HEK293 (cell line): Measurements from ENCODE around the gene MAPKAP1.

Experiments
- CTCF ChIA-PET: fragments of 350-600 bp; formaldehyde crosslinking; extraction: SDS; loops from one replicate; lab custom pipeline; 2021; ENCODE audit warnings: antibody characterized with exemption; lab: Yijun Ruan, JAX
- POLR2A ChIA-PET: fragments of 300-600 bp; formaldehyde crosslinking; extraction: SDS; loops from one replicate; lab custom pipeline; 2020; ENCODE audit warnings: antibody characterized with exemption, inconsistent platforms; lab: Yijun Ruan, JAX
- H3K27ac ChIP-seq: fragments of 200-500 bp; sonication (Bioruptor generic); 2 replicates; pipeline ENCODE4 v1.5.1; 2014; ENCODE audit warnings: low read depth, low read length, control low read depth, inconsistent platforms; ENCODE audit errors: extremely low read depth
- H3K36me3 ChIP-seq, 2 experiments: fragments of 200-500 bp in 1 of 2; sonication (Bioruptor generic) in 1 of 2; 1 replicate in 1 of 2; 2 replicates in 1 of 2; pipeline ENCODE4 v1.5.1; 2014 to 2017; ENCODE audit warnings: inconsistent platforms in 2 of 2, low read length in 2 of 2; ENCODE audit not compliant: control insufficient read depth in 2 of 2, insufficient read depth in 1 of 2
- H3K4me1 ChIP-seq: fragments of 200-500 bp; sonication (Bioruptor generic); 2 replicates; pipeline ENCODE4 v1.5.1; 2014; ENCODE audit warnings: mild to moderate bottlenecking, low read length, inconsistent platforms; ENCODE audit not compliant: control insufficient read depth, insufficient read depth
- H3K4me3 ChIP-seq: 2 replicates; pipeline ENCODE4 v1.5.1; 2011; ENCODE audit warnings: low read depth, mild to moderate bottlenecking, control low read depth, low read length, moderate library complexity
- H3K9me3 ChIP-seq: fragments of 200-500 bp; sonication (Bioruptor generic); 2 replicates; pipeline ENCODE4 v1.5.1; 2014; ENCODE audit warnings: low read depth, low read length, inconsistent platforms; ENCODE audit not compliant: control insufficient read depth, insufficient read depth
- KLF9 ChIP-seq: fragments of 450-650 bp; formaldehyde crosslinking; IDR thresholded peaks from 2 replicates; pipeline ENCODE4 v1.5.1; 2016; ENCODE audit warnings: missing biosample characterization, missing genetic modification characterization, low read depth
- MYNN ChIP-seq: fragments of 450-650 bp; formaldehyde crosslinking; IDR thresholded peaks from 2 replicates; pipeline ENCODE4 v1.5.1; 2016; ENCODE audit warnings: missing biosample characterization, missing genetic modification characterization, borderline replicate concordance
- OVOL3 ChIP-seq: fragments of 450-650 bp; formaldehyde crosslinking; IDR thresholded peaks from 2 replicates; pipeline ENCODE4 v1.5.1; 2016; ENCODE audit warnings: missing biosample characterization, missing genetic modification characterization
- PRDM10 ChIP-seq: fragments of 450-650 bp; formaldehyde crosslinking; IDR thresholded peaks from 2 replicates; pipeline ENCODE4 v1.5.1; 2016; ENCODE audit warnings: missing biosample characterization, missing genetic modification characterization
- SCRT2 ChIP-seq: fragments of 450-650 bp; formaldehyde crosslinking; IDR thresholded peaks from 2 replicates; pipeline ENCODE4 v1.5.1; 2016; ENCODE audit warnings: missing biosample characterization, missing genetic modification characterization
- SP7 ChIP-seq: fragments of 450-650 bp; formaldehyde crosslinking; IDR thresholded peaks from 2 replicates; pipeline ENCODE4 v1.5.1; 2016; ENCODE audit warnings: missing biosample characterization, missing genetic modification characterization
- ZBTB10 ChIP-seq: fragments of 450-650 bp; formaldehyde crosslinking; IDR thresholded peaks from 2 replicates; pipeline ENCODE4 v1.5.1; 2016; ENCODE audit warnings: missing biosample characterization, missing genetic modification characterization
- ZBTB44 ChIP-seq: fragments of 450-650 bp; IDR thresholded peaks from 2 replicates; pipeline ENCODE4 v1.5.1; 2018; ENCODE audit warnings: missing biosample characterization, mild to moderate bottlenecking, missing genetic modification characterization
- ZBTB6 ChIP-seq: fragments of 450-650 bp; formaldehyde crosslinking; IDR thresholded peaks from 2 replicates; pipeline ENCODE4 v1.5.1; 2017; ENCODE audit warnings: missing biosample characterization, missing genetic modification characterization
- ZFHX2 ChIP-seq: fragments of 450-650 bp; formaldehyde crosslinking; conservative IDR thresholded peaks from 2 replicates; pipeline ENCODE4 v1.5.1; 2016; ENCODE audit warnings: missing biosample characterization, missing genetic modification characterization
- ZNF335 ChIP-seq: fragments of 450-650 bp; formaldehyde crosslinking; conservative IDR thresholded peaks from 2 replicates; pipeline ENCODE4 v1.5.1; 2016; ENCODE audit warnings: missing biosample characterization, missing genetic modification characterization
- ZNF501 ChIP-seq: fragments of 450-650 bp; formaldehyde crosslinking; IDR thresholded peaks from 2 replicates; pipeline ENCODE4 v1.5.1; 2016; ENCODE audit warnings: missing biosample characterization, missing genetic modification characterization
- ZNF629 ChIP-seq: fragments of 450-650 bp; formaldehyde crosslinking; IDR thresholded peaks from 2 replicates; pipeline ENCODE4 v1.5.1; 2017; ENCODE audit warnings: missing biosample characterization, missing genetic modification characterization
- ZXDB ChIP-seq: fragments of 450-650 bp; formaldehyde crosslinking; IDR thresholded peaks from 2 replicates; pipeline ENCODE4 v1.5.1; 2016; ENCODE audit warnings: missing biosample characterization, missing genetic modification characterization
- TF ChIP-seq, protein P1 (sequence below): fragments of 450-650 bp; formaldehyde crosslinking; IDR thresholded peaks from 2 replicates; pipeline ENCODE4 v1.5.1; 2016; ENCODE audit warnings: missing biosample characterization, missing genetic modification characterization
- TF ChIP-seq, protein P2 (sequence below): fragments of 450-650 bp; formaldehyde crosslinking; IDR thresholded peaks from 2 replicates; pipeline ENCODE4 v1.5.1; 2016; ENCODE audit warnings: missing biosample characterization, missing genetic modification characterization

Gene MAPKAP1

DNA sequence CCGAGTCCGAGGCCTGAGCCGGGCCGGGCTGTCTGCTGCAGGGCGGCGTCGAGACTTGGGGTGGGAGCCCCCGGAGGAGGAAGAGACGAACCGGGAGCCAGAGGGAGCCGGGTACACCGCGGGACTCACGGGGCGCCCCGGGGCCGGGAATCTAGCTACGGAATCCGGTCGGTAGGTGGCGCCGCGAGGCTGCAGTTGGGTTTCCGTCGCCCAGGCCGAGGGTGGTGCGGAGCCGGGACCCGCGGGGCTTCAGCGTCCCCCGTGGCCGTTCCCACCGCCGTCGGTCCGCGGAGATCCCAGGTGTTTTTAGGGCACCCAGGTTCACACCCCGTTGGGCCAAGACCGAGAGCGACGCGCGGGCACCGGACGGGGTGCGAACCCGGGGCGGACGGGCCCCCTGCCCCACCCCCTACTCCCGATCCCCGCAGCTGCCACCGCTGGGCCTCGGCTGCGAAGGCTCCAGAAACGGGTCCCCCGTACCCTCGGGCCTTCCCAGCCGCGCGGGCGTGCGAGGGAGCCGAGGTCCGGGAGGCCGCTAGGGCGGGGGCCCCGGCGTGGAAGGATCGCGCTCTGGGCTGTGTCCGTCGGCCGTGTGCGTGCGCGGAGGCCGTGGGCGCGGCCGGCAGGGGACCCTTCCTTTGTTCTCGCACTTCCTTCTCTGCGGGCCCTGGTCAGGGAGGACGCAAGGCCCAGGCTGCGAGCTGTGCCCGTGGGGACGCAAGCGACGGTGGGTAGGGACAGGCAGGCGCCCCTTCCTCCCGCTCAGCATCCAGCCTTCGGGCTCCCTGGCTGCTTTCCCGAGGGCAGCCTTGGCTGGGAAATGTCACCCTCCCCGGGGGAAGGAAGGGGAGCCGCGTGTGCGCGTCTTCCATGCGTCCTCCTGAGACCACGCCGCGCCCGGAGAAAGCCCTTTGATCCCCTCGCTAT, 298.8 kb downstream of the MAPKAP1 start (continued):
- TF ChIP-seq ZBTB10 (tag by site-specific recombination) (peak; percentile 78; the same call in 1 of the 2 replicates), ZNF629 (tag by site-specific recombination) (0 out of 2 replicates have a peak, but pooled peaks have one; percentile 27), SCRT2 (tag by site-specific recombination) (no peak), ZNF501 (peak; percentile 51; the same call in 1 of the 2 replicates), OVOL3 (tag by site-specific recombination) (no peak), ZNF335 (peak; percentile 56), ZBTB44 (tag by site-specific recombination) (no peak), SP7 (tag by site-specific recombination) (peak; percentile 34; the same call in 1 of the 2 replicates), ZXDB (tag by site-specific recombination) (peak; percentile 46; the same call in 1 of the 2 replicates), ZBTB6 (tag by site-specific recombination) (peak; percentile 35; the same call in 1 of the 2 replicates), KLF9 (tag by site-specific recombination) (peak; percentile 72)
- TF ChIP-seq, protein P1, sequence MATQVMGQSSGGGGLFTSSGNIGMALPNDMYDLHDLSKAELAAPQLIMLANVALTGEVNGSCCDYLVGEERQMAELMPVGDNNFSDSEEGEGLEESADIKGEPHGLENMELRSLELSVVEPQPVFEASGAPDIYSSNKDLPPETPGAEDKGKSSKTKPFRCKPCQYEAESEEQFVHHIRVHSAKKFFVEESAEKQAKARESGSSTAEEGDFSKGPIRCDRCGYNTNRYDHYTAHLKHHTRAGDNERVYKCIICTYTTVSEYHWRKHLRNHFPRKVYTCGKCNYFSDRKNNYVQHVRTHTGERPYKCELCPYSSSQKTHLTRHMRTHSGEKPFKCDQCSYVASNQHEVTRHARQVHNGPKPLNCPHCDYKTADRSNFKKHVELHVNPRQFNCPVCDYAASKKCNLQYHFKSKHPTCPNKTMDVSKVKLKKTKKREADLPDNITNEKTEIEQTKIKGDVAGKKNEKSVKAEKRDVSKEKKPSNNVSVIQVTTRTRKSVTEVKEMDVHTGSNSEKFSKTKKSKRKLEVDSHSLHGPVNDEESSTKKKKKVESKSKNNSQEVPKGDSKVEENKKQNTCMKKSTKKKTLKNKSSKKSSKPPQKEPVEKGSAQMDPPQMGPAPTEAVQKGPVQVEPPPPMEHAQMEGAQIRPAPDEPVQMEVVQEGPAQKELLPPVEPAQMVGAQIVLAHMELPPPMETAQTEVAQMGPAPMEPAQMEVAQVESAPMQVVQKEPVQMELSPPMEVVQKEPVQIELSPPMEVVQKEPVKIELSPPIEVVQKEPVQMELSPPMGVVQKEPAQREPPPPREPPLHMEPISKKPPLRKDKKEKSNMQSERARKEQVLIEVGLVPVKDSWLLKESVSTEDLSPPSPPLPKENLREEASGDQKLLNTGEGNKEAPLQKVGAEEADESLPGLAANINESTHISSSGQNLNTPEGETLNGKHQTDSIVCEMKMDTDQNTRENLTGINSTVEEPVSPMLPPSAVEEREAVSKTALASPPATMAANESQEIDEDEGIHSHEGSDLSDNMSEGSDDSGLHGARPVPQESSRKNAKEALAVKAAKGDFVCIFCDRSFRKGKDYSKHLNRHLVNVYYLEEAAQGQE (tag by site-specific recombination) = no peak
- TF ChIP-seq, protein P2, sequence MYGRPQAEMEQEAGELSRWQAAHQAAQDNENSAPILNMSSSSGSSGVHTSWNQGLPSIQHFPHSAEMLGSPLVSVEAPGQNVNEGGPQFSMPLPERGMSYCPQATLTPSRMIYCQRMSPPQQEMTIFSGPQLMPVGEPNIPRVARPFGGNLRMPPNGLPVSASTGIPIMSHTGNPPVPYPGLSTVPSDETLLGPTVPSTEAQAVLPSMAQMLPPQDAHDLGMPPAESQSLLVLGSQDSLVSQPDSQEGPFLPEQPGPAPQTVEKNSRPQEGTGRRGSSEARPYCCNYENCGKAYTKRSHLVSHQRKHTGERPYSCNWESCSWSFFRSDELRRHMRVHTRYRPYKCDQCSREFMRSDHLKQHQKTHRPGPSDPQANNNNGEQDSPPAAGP = peak; percentile 53

DNA sequence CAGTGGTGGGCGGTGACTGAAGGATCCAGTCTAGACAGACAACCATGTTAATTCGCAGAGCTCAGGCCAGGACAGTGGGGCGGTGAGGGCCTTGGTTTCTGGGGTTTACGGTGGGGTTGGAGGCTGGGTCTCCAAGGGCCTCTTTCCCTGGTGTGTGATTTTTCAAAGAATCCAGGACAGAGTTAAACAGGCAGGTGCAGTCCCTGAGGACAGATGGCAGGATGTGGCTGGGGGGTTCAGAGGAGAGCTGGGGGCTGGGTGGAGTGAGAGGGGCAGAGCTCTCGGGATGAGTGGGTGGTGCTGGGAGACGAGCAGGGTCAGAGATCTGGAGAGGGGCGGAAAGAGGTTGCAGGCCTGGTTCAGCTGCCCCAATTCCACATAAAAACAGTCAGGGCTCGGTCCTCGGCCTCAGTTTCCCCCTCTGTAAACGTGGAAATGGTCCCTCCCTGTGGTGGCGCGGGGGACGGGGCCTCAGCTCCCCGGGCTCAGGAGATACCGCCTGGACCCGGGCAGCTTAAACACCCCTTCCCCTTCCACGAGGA, 299.5 kb downstream of the MAPKAP1 start:
- TF ChIP-seq PRDM10 (tag by site-specific recombination) = peak; percentile 91
- TF ChIP-seq ZFHX2 (tag by site-specific recombination) = peak; percentile 22; the same call in 1 of the 2 replicates
- no peak for TF ChIP-seq MYNN
- Histone ChIP-seq H3K27ac (no peak overlapping the region), H3K4me3 (peak overlapping the region; percentile 56), H3K4me1 (no peaks in the 10 kb centered on the region), H3K9me3 (no peaks in the 10 kb centered on the region), H3K36me3 (no peaks in the 10 kb centered on the region)
- ChIA-PET POLR2A (interaction anchor here (0.7 to 2.1 kb wide), 4 partner anchors 166 to 918 kb away, joined by 3 to 7 read pairs (median 5); partner anchors contain the start of gene HSPA5), CTCF (interaction anchor here (0.5 to 2.7 kb wide), 60 partner anchors 8 to 1092 kb away, joined by 3 to 22 read pairs (median 4); partner anchors contain the start of gene OLFML2A)
